Kidney (tissue), 14 donors: ENCODE results near the gene BTNL3. TPM values are rescaled to one million over a fixed set of nuclear protein-coding genes. Genes with fewer than 3 reads are reported as not detected.

Experiments used
- DNase-seq, 5 donors: peaks; one replicate each; pipeline ENCODE4 v3.0.0-alpha.2; 2013 to 2020
- FAIRE-seq: peaks from 2 replicates; lab custom pipeline; 2012; peaks lifted over from hg19 to GRCh38; lab: Jason Lieb, UNC
- H3K27ac ChIP-seq, 2 donors: one replicate each; pipeline ENCODE4 v1.7.0; 2013; ENCODE audit warnings: low read depth in 2 of 2, low read length in 2 of 2, inconsistent platforms in 1 of 2
- H3K27me3 ChIP-seq: one replicate; pipeline ENCODE4 v1.7.1; 2013; ENCODE audit warnings: low read length, inconsistent platforms; ENCODE audit not compliant: control insufficient read depth, insufficient read depth
- H3K36me3 ChIP-seq, 3 donors: one replicate each; pipeline versions ENCODE4 v1.7.0 to v1.7.1; 2013; ENCODE audit warnings: low read length in 3 of 3, control low read depth in 1 of 3, inconsistent platforms in 1 of 3; ENCODE audit not compliant: insufficient read depth in 3 of 3, control insufficient read depth in 2 of 3
- H3K4me1 ChIP-seq, 3 donors: one replicate each; pipeline versions ENCODE4 v1.7.0 to v1.7.1; 2013; ENCODE audit warnings: low read length in 3 of 3, inconsistent platforms in 1 of 3, low read depth in 1 of 3; ENCODE audit not compliant: control insufficient read depth in 2 of 3, insufficient read depth in 2 of 3
- H3K4me3 ChIP-seq, 3 donors: one replicate each; pipeline versions ENCODE4 v1.7.0 to v1.8.1; 2013; ENCODE audit warnings: low read length in 3 of 3, control low read depth in 1 of 3, inconsistent platforms in 1 of 3
- H3K9ac ChIP-seq, 3 donors: one replicate each; pipeline versions ENCODE4 v1.7.0 to v1.7.1; 2013; ENCODE audit warnings: low read length in 3 of 3, control low read depth in 1 of 3, inconsistent platforms in 1 of 3
- H3K9me3 ChIP-seq, 3 donors: one replicate each; pipeline versions ENCODE4 v1.7.0 to v1.7.1; 2013; ENCODE audit warnings: low read length in 3 of 3, control low read depth in 1 of 3, inconsistent platforms in 1 of 3; ENCODE audit not compliant: control insufficient read depth in 2 of 3, insufficient read depth in 1 of 3
- intact Hi-C: fragments of 100-400 bp; cut with DNase I; formaldehyde crosslinking; loops from one replicate; pipeline ENCODE4 v1.11.1; 2022
- polyA plus RNA-seq: library from polyadenylated mRNA; stranded (reverse); fragments of 350-450 nt; fragmentation: Illumina TruSeq; extraction: RNeasy Lipid Tissue Mini Kit (QIAGEN cat#74804); gene quantifications from one replicate; pipeline ENCODE4 v1.2.3, GENCODE V29; 2014; ENCODE audit warnings: low read depth, low replicate concordance; ENCODE audit not compliant: insufficient read depth
- total RNA-seq: library from RNA; stranded (reverse); fragmentation: NEBNext Ultra II Directional; extraction: Animal tissue kit (Norgen Biotek cat#: 25700); gene quantifications from one replicate; pipeline ENCODE4 v1.2.1, GENCODE V29; 2021
- TF ChIP-seq, protein P1 (sequence below): IDR thresholded peaks from 3 replicates; pipeline ENCODE4 v1.5.1; 2012; ENCODE audit warnings: mild to moderate bottlenecking, moderate library complexity, borderline replicate concordance; ENCODE audit not compliant: insufficient read depth; ENCODE audit errors: extremely low read depth
- donor health status: control.
- donor health status: control.
- donor health status: control.
- donor health status: control.
- donor health status: control.
- donor health status: DM: yes; HTN: yes; CAD: no.
- donor health status: Normal renal cell carcinoma (clear cell type).

The BTNL3 gene
- total and polyA plus RNA-seq, 2 donors from 2014 or later: 0.30 TPM; not detected in 1

DNA sequence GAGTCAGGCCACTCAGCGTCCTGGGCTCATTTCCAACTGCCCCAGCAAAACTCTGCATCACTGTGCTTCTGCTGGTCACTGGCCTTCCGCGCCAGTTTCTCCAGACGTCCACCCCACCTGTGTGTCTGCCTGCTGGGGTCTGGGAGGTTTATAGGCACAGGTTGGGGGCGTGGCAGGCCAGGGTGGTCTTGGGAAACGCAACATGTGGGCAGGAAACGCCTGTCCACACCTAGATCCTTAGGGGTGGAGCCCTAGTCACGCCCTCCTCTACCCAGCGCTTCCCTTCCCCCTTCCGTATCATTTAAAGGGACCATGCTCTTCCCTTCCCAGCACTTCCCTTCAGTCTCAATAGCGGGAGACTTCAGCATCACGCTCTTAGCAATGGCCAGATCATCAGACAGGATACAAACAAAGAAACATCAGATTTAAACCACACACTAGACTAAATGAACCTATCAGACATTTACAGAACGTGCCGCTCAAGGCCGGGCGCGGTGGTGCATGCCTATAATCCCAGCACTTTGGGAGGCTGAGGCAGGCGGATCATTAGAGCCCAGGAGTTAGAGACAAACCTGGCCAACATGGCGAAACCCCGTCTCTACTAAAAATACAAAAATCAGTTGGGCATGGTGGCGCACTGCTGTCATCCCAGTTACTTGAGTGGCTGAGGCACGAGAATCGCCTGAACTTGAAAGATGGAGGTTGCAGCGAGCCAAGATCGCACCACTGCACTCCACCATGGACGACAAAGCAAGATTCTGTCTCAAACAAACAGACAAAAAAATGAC, 39.6 kb downstream of the BTNL3 start:
- no peak overlapping the region for H3K4me3 ChIP-seq
- no peak for FAIRE-seq
- H3K36me3 ChIP-seq: no peaks in the 10 kb centered on the region
- no peaks in the 10 kb centered on the region for H3K4me1 ChIP-seq
- no peak overlapping the region for H3K9ac ChIP-seq
- H3K27me3 ChIP-seq: no peaks in the 10 kb centered on the region
- intact Hi-C loops: no loop called here
- DNase-seq: peak in 1 of 5 donors; percentile 36
- H3K9me3 ChIP-seq: no peaks in the 10 kb centered on the region
- H3K27ac ChIP-seq: no peak overlapping the region
- TF ChIP-seq, protein P1, sequence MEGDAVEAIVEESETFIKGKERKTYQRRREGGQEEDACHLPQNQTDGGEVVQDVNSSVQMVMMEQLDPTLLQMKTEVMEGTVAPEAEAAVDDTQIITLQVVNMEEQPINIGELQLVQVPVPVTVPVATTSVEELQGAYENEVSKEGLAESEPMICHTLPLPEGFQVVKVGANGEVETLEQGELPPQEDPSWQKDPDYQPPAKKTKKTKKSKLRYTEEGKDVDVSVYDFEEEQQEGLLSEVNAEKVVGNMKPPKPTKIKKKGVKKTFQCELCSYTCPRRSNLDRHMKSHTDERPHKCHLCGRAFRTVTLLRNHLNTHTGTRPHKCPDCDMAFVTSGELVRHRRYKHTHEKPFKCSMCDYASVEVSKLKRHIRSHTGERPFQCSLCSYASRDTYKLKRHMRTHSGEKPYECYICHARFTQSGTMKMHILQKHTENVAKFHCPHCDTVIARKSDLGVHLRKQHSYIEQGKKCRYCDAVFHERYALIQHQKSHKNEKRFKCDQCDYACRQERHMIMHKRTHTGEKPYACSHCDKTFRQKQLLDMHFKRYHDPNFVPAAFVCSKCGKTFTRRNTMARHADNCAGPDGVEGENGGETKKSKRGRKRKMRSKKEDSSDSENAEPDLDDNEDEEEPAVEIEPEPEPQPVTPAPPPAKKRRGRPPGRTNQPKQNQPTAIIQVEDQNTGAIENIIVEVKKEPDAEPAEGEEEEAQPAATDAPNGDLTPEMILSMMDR: no peak

DNA sequence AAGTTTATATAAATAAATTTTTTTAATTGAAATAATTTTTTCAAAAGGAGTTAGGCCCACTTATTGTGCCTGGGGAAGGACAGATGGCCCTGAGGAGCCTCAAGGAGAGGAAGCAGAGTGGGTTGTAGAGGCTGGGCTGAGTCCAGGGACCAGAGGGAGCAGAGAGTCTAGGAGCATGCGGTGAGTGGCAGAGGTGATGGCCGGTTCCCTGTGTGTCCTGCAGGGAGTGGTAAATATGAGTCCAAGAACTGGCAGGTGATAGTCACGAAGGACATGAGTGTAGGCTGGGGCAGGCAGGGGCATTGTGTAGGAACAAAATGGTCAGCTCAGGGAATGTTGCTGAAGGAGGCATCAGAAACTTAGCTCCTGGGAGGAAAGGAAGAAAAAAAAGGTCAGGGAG, 43.1 kb downstream of the BTNL3 start:
- Histone ChIP-seq H3K4me1 (no peaks in the 10 kb centered on the region), H3K4me3 (no peak overlapping the region), H3K36me3 (no peaks in the 10 kb centered on the region), H3K9me3 (no peaks in the 10 kb centered on the region), H3K27ac (no peak overlapping the region), H3K9ac (no peak overlapping the region), H3K27me3 (no peaks in the 10 kb centered on the region)
- intact Hi-C loops: no loop called here
- TF ChIP-seq, protein P1: no peak
- DNase-seq: no peak
- no peak for FAIRE-seq

DNA sequence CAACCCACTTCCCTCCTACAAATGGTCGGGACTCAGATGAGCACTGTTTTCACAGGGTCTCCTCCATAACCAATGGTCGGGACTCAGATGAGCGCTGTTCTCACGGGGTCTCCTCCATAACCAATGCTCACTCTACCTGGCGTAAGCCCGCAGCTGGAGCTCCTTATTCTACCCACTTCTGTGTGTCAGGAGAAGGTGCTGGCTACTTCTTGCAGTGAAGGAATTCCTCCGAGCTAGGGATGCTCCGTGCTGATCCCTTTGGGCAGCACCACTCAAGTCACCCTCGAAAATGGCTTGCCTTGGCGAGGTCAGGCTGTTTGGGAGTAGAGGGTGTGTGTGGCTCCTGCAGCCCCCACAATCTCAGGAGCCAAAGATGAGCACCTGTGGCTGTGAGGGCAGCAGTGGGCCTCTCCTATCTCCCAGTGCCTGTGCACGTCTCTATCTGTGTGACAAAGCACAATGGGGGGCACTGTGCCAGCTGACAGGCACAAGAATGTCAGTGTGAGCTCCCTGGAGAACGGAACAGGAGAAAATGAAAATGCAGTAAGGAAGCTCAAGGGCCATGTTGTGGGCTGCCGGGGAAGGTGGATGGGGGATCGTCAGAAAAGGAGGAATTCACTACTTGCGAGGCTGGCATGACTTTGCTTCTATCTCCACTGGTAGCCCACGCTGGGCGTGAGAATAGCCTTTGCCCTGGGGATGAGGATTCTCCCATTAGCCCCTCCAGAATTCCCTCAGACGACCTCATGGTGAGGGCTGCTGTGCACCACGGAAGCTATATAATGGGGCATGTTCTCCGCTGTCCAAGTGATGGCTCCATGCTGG, 47.6 kb downstream of the BTNL3 start:
- DNase-seq: no peak
- no peak for FAIRE-seq
- Histone ChIP-seq H3K4me1 (no peaks in the 10 kb centered on the region), H3K36me3 (no peaks in the 10 kb centered on the region), H3K9ac (no peak overlapping the region), H3K27me3 (no peaks in the 10 kb centered on the region), H3K4me3 (no peak overlapping the region), H3K9me3 (no peaks in the 10 kb centered on the region), H3K27ac (no peak overlapping the region)
- TF ChIP-seq, protein P1: no peak
- intact Hi-C loops: no loop called here
